HG02642 (cell line): ENCODE measurements around the gene KIF1A.

Experiments used
- ATAC-seq: cut with Tn5 transposase; IDR thresholded peaks from one replicate; pipeline ENCODE4 v1.9.1; 2021; ENCODE audit warnings: mild to moderate bottlenecking; ENCODE audit not compliant: unreplicated experiment, poor library complexity

Gene KIF1A

GRCh38 chr2:240724431-240724830 is 95.6 kb downstream of the KIF1A start:
- ATAC-seq, result no peak

GRCh38 chr2:240723851-240724250 is 96.2 kb downstream of the KIF1A start:
- ATAC-seq, result no peak

DNA sequence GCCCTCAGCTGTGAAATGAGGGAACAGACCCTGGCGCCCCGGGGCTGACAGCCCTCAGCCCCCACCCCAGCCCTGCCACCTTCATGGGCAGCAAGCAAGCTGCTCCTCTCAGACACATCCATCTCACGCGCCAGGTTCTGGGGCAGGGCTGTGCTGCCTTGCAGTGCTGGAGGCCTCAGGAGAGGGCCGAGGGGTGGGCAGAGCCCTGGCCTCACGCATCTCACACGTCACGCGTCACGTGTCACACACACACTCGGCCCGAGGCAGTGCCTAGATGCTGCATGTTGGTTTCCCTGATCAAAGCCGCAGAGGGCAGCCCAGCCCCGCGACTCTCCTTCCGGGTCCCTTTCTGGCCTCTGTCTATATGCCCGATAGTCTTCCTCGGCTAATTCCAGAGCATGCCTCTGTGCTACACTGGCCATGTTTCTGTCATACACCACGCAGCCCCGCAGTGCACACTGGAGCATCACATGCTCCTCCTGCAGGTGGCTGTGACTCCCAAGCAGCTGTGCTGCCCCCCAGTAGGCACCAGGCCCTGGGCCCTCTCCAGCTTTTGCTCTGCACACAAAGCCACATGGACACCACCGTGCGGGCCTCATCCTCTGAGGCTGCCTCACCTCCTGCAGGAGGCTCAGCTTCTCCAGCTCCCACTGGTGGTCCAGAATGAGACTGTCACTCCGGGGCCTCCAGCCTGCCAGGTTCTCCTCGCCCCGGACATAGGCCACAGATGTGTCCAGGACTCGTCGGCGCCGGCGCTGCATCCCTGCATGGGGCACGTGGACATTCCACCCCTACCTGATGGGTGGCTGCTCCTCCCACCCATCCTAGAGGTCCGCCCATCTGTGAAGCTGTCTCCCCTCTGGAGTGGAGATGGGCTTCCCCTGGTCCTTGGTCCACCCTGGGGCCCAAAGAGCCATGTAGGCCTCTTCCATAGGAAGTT is 97.0 kb downstream of the KIF1A start:
- ATAC-seq, result no peak

DNA sequence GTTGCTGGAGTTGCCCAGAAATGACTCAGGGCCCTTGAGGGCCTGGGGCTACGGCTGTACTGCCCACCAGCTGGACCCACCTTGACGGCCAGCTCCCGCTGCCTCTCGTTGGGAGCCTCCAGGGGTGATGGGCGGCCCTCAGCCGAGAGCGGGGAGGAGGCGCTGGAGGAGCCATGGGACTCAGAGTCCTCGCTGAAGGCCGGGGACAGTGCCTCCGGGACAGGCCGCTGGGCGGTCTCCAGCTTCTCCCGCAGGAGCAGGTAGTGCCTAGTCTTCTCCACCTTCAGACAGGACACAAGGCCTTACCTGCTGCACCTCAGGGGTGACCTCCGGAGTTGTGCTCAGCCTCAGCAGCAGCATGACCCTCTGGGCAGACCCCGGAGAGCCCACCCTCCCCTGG is 97.6 kb downstream of the KIF1A start:
- ATAC-seq, result no peak

GRCh38 chr2:240721596-240722180 is 98.3 kb downstream of the KIF1A start:
- no peak for ATAC-seq

GRCh38 chr2:240720686-240721595 is 99.1 kb downstream of the KIF1A start:
- no peak for ATAC-seq

DNA sequence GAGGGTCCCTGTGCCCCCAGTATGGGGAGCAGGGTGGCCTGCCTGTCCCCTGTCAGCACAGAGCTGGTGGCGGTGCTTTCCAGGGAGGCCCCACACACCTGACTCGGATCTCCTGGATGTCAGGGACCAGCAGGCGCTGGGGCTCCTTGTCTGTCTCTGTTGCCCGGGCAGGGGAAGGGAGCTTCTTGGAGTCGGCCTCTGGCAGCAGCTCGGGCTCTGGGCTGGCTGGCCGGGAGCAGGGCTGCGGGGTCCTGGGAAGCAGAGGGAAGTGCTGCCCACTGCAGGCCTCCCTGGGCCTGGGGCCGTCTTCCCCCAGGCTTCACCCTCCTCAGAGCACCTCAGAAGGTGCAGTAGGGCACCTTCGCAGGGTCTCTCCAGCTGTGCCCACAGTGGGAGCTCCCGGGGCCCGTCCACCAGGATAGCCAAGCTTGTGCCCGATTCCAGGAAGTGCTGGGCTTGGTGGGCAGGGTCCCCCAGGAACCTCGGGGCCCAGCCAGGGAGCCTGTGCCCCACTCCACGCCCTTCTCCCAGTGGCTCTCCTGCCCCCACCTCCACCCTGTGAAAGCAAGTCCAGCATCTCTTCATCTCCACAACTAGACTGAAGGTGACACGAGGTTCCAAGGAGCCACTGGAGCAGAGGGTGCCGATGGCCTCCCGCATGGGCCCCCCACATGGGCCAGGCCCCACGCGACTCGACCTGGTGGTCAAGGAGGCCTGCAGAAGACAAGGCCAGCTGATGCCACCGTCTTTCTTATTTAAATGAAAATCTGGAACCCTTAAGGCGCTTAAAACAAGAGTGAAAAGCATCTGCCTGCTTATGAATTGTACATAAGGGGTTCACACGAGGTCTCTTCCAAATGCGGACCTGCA is 100.1 kb downstream of the KIF1A start:
- ATAC-seq, result no peak

GRCh38 chr2:240718896-240719490 is 101.0 kb downstream of the KIF1A start:
- no peak for ATAC-seq

GRCh38 chr2:240717681-240718581 is 102.1 kb downstream of the KIF1A start:
- no peak for ATAC-seq

DNA sequence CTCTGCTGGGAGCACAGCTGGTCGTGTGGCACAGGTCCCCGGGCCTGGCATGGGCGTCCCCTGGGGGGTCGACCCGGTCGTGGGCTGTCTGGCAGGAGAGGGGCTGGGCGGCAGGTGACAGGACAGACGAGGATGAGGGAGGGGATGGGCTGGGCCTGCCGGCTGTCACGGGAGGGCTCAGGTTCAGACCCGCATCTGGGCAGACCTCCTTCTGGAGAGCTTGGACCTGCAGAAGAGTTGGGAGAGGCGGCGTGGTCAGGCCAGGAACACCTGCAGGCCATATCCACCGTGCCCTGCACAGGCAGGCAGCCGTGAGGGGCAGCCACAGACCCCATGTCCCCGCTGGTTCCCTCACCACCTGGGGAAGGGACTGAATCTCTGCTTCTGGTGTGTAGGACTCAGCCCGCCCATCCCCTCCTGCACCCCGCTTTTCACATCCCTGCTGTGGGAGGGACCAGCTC is 102.8 kb downstream of the KIF1A start:
- no peak for ATAC-seq

GRCh38 chr2:240716130-240716798 is 103.8 kb downstream of the KIF1A start:
- ATAC-seq, result no peak

DNA sequence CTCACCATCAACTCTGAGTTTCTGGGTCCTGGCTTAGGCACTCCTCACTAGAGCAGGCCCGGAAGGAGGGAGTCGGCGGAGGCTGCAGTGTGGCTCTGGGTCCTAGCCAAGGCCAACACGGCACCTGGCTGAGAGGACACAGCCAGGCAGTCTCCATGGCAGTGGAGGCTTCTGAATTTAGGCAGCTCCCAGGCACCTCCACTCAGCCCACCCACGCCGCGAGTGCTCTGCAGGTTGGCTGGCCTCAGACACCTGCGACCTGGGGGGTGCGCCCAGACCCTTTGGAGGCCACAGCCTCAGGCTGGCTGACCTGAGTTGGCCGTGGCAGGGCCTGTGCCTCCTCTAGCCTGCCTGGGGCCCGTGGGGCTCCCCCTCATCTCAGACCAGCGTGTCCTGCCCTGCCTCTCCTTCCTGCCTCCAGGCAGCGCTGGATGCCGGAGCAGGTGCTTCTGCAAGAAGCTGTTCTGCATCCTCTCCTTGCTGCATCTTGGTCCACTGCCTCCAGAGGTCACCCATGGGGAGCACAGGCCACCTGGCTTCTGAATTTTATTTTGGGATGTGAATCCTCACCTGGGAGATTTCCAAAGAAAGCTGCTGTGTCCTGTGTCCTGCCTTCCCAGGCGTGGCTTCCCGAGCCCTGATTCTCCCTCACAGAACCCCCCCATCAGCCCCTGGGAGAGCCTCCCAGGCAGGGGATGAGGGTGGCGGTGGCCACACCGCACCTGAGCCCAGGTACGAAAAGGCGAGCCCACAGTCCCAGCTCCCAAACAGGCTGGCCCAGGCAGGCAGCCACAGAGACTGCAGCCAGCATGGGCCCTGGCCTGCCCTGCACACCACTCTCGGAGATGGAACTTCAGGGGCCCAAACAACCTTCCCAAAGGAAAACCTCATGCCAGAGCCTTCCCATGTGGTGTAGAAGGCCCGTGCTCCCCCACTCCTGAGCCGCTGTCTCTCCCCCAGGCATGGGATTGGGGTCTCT is 105.0 kb downstream of the KIF1A start:
- no peak for ATAC-seq

- ATAC-seq, result no peak
Measured at GRCh38 chr2:240713928-240714746, 105.9 kb downstream of the KIF1A start.

GRCh38 chr2:240713071-240713927 is 106.7 kb downstream of the KIF1A start:
- no peak for ATAC-seq

GRCh38 chr2:240712121-240712520 is 107.9 kb downstream of the KIF1A start:
- ATAC-seq, result no peak
